Measurements from ENCODE around the gene TATDN3. TPM values are rescaled to one million over a fixed set of nuclear protein-coding genes. Genes with fewer than 3 reads are reported as not detected.

The TATDN3 gene
- total and polyA plus RNA-seq, 9 of the 15 experiments (the other 6 are each of a cell fraction or from before 2014, with no cell fraction given) = 18.3 to 79.9 (median 28.2) TPM

GRCh38 chr1:212791676-212792395, at the start of gene TATDN3, which contains the start of gene NSL1 (continued):
- TF ChIP-seq, protein P1, sequence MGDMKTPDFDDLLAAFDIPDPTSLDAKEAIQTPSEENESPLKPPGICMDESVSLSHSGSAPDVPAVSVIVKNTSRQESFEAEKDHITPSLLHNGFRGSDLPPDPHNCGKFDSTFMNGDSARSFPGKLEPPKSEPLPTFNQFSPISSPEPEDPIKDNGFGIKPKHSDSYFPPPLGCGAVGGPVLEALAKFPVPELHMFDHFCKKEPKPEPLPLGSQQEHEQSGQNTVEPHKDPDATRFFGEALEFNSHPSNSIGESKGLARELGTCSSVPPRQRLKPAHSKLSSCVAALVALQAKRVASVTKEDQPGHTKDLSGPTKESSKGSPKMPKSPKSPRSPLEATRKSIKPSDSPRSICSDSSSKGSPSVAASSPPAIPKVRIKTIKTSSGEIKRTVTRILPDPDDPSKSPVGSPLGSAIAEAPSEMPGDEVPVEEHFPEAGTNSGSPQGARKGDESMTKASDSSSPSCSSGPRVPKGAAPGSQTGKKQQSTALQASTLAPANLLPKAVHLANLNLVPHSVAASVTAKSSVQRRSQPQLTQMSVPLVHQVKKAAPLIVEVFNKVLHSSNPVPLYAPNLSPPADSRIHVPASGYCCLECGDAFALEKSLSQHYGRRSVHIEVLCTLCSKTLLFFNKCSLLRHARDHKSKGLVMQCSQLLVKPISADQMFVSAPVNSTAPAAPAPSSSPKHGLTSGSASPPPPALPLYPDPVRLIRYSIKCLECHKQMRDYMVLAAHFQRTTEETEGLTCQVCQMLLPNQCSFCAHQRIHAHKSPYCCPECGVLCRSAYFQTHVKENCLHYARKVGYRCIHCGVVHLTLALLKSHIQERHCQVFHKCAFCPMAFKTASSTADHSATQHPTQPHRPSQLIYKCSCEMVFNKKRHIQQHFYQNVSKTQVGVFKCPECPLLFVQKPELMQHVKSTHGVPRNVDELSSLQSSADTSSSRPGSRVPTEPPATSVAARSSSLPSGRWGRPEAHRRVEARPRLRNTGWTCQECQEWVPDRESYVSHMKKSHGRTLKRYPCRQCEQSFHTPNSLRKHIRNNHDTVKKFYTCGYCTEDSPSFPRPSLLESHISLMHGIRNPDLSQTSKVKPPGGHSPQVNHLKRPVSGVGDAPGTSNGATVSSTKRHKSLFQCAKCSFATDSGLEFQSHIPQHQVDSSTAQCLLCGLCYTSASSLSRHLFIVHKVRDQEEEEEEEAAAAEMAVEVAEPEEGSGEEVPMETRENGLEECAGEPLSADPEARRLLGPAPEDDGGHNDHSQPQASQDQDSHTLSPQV (IDR thresholded peaks at IDR 0.05) = peak; percentile 44; the same call in 1 of the 2 replicates
- TF ChIP-seq NUFIP1 (IDR thresholded peaks at IDR 0.05; ENCODE audit: partially characterized antibody) (peak; percentile 65), XRCC3 (IDR thresholded peaks at IDR 0.05) (no peak), NCOA4 (IDR thresholded peaks at IDR 0.05; ENCODE audit: partially characterized antibody) (no peak), REST (IDR thresholded peaks at IDR 0.05; ENCODE audit: borderline replicate concordance) (peak; percentile 99), REST (CRISPR knock-in tag; IDR thresholded peaks at IDR 0.05; ENCODE audit: low read depth) (no peak; the same call in none of the 2 replicates)
- TF ChIP-seq, protein P2, sequence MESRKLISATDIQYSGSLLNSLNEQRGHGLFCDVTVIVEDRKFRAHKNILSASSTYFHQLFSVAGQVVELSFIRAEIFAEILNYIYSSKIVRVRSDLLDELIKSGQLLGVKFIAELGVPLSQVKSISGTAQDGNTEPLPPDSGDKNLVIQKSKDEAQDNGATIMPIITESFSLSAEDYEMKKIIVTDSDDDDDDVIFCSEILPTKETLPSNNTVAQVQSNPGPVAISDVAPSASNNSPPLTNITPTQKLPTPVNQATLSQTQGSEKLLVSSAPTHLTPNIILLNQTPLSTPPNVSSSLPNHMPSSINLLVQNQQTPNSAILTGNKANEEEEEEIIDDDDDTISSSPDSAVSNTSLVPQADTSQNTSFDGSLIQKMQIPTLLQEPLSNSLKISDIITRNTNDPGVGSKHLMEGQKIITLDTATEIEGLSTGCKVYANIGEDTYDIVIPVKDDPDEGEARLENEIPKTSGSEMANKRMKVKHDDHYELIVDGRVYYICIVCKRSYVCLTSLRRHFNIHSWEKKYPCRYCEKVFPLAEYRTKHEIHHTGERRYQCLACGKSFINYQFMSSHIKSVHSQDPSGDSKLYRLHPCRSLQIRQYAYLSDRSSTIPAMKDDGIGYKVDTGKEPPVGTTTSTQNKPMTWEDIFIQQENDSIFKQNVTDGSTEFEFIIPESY (CRISPR knock-in tag; IDR thresholded peaks at IDR 0.05) = peak; percentile 32; the same call in 1 of the 2 replicates
- TF ChIP-seq, protein P3, sequence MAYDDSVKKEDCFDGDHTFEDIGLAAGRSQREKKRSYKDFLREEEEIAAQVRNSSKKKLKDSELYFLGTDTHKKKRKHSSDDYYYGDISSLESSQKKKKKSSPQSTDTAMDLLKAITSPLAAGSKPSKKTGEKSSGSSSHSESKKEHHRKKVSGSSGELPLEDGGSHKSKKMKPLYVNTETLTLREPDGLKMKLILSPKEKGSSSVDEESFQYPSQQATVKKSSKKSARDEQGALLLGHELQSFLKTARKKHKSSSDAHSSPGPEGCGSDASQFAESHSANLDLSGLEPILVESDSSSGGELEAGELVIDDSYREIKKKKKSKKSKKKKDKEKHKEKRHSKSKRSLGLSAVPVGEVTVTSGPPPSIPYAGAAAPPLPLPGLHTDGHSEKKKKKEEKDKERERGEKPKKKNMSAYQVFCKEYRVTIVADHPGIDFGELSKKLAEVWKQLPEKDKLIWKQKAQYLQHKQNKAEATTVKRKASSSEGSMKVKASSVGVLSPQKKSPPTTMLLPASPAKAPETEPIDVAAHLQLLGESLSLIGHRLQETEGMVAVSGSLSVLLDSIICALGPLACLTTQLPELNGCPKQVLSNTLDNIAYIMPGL (CRISPR knock-in tag; IDR thresholded peaks at IDR 0.05) = peak; percentile 98
